Immature natural killer cell (primary cell): ENCODE measurements around the gene ACP3. TPM values are rescaled to one million over a fixed set of nuclear protein-coding genes. Genes with fewer than 3 reads are reported as not detected.
A peak's percentile ranks its signal among the peaks of the same experiment; 100 is the strongest.

Source experiments
- DNase-seq, 3 donors: peaks; one replicate each; pipeline ENCODE4 v3.0.0; 2022; ENCODE audit warnings: mixed read lengths in 1 of 3
- H3K27ac Mint-ChIP-seq, 6 donors: one replicate each; pipeline ENCODE4 v1.8.0; 2020; ENCODE audit warnings: mixed read lengths in 6 of 6, mild to moderate bottlenecking in 5 of 6, inconsistent platforms in 4 of 6, moderate library complexity in 3 of 6
- H3K27me3 Mint-ChIP-seq, 3 donors: one replicate each; pipeline ENCODE4 v1.8.0; 2020 to 2021; ENCODE audit warnings: low read depth in 3 of 3, mild to moderate bottlenecking in 3 of 3, mixed read lengths in 3 of 3, moderate library complexity in 3 of 3, inconsistent platforms in 1 of 3
- H3K36me3 Mint-ChIP-seq, 3 donors: one replicate each; pipeline ENCODE4 v1.8.0; 2020; ENCODE audit warnings: mixed read lengths in 3 of 3, inconsistent platforms in 2 of 3, mild to moderate bottlenecking in 2 of 3
- H3K4me1 Mint-ChIP-seq, 2 donors: one replicate each; pipeline ENCODE4 v1.8.0; 2020; ENCODE audit warnings: inconsistent platforms in 2 of 2, mild to moderate bottlenecking in 2 of 2, mixed read lengths in 2 of 2, moderate library complexity in 1 of 2
- H3K4me3 Mint-ChIP-seq, 5 donors: one replicate each; pipeline ENCODE4 v1.8.0; 2020; ENCODE audit warnings: mild to moderate bottlenecking in 5 of 5, mixed read lengths in 5 of 5, inconsistent platforms in 3 of 5, moderate library complexity in 3 of 5
- H3K9me3 Mint-ChIP-seq, 6 donors: one replicate each; pipeline ENCODE4 v1.8.0; 2020; ENCODE audit warnings: mild to moderate bottlenecking in 6 of 6, mixed read lengths in 6 of 6, inconsistent platforms in 4 of 6, moderate library complexity in 3 of 6
- polyA plus RNA-seq, 3 donors: library from polyadenylated mRNA; unstranded; fragments of 300-500 nt; fragmentation: Illumina TruSeq; gene quantifications; one replicate each; pipeline ENCODE4 v1.2.3, GENCODE V29; 2021

ACP3 gene
- polyA plus RNA-seq: 1 to 10 TPM in 2 of 3 donors, under 1 TPM in 1; 0.26 to 4.8 (median 1.4) TPM

GRCh38 chr3:132317229-132317948 lies at the start of gene ACP3:
Gene ACP3 (plus strand): TSS chr3:132317407. CDS start chr3:132317457, 50 bp downstream.
- no peaks in the 10 kb centered on the region for H3K9me3 Mint-ChIP-seq
- H3K4me3 Mint-ChIP-seq: no peak within 1 kb of the TSS
- no peaks in the 10 kb centered on the region for H3K4me1 Mint-ChIP-seq
- no peak within 1 kb of the TSS for H3K27ac Mint-ChIP-seq
- H3K36me3 Mint-ChIP-seq: no peaks in the 10 kb centered on the region
- no peak for DNase-seq
- H3K27me3 Mint-ChIP-seq: peaks cover 4 to 9% (median 9%) of the 10 kb centered on the region in 3 donors

GRCh38 chr3:132268956-132269355 lies 48.3 kb upstream of the ACP3 start:
- H3K27ac Mint-ChIP-seq: no peak overlapping the region

GRCh38 chr3:132273036-132273435 lies 44.2 kb upstream of the ACP3 start:
- peaks cover 0 to 15% (median 7%) of the 10 kb centered on the region in 6 donors for H3K9me3 Mint-ChIP-seq
- H3K4me1 Mint-ChIP-seq: no peaks in the 10 kb centered on the region
- H3K4me3 Mint-ChIP-seq: no peak overlapping the region
- H3K27me3 Mint-ChIP-seq: peaks cover 2 to 3% (median 2%) of the 10 kb centered on the region in 3 donors
- DNase-seq: no peak
- no peak overlapping the region for H3K27ac Mint-ChIP-seq
- H3K36me3 Mint-ChIP-seq: no peaks in the 10 kb centered on the region

More at GRCh38 chr3:132268956-132269355, 48.3 kb upstream of the ACP3 start:
- no peaks in the 10 kb centered on the region for H3K4me1 Mint-ChIP-seq
- H3K9me3 Mint-ChIP-seq: peaks cover 0 to 2% (median 0%) of the 10 kb centered on the region in 6 donors
- no peaks in the 10 kb centered on the region for H3K36me3 Mint-ChIP-seq
- no peak overlapping the region for H3K4me3 Mint-ChIP-seq
- peaks cover 0 to 3% (median 2%) of the 10 kb centered on the region in 3 donors for H3K27me3 Mint-ChIP-seq
- no peak for DNase-seq

GRCh38 chr3:132276228-132276906 lies 40.8 kb upstream of the ACP3 start:
- DNase-seq: no peak
- peaks cover 0 to 3% (median 2%) of the 10 kb centered on the region in 3 donors for H3K27me3 Mint-ChIP-seq
- no peaks in the 10 kb centered on the region for H3K4me1 Mint-ChIP-seq
- peaks cover 0 to 17% (median 8%) of the 10 kb centered on the region in 6 donors for H3K9me3 Mint-ChIP-seq
- H3K36me3 Mint-ChIP-seq: no peaks in the 10 kb centered on the region
- no peak overlapping the region for H3K27ac Mint-ChIP-seq
- no peak overlapping the region for H3K4me3 Mint-ChIP-seq

- Mint-ChIP-seq H3K9me3 (peaks cover 0 to 17% (median 8%) of the 10 kb centered on the region in 6 donors), H3K36me3 (no peaks in the 10 kb centered on the region), H3K4me3 (no peak overlapping the region), H3K4me1 (no peaks in the 10 kb centered on the region), H3K27ac (no peak overlapping the region), H3K27me3 (peaks cover 0 to 4% (median 0%) of the 10 kb centered on the region in 3 donors)
- DNase-seq: no peak
Observed at GRCh38 chr3:132279030-132279429, 38.2 kb upstream of the ACP3 start.

GRCh38 chr3:132283440-132283839 lies 33.8 kb upstream of the ACP3 start:
- peak overlapping the region in 1 of 6 donors; percentile 26 for H3K27ac Mint-ChIP-seq
- H3K9me3 Mint-ChIP-seq: peaks cover 0 to 2% (median 0%) of the 10 kb centered on the region in 6 donors
- no peaks in the 10 kb centered on the region for H3K4me1 Mint-ChIP-seq
- no peak for DNase-seq
- H3K4me3 Mint-ChIP-seq: no peak overlapping the region
- H3K27me3 Mint-ChIP-seq: peaks cover 0 to 4% (median 0%) of the 10 kb centered on the region in 3 donors
- H3K36me3 Mint-ChIP-seq: no peaks in the 10 kb centered on the region

GRCh38 chr3:132283916-132284405 lies 33.2 kb upstream of the ACP3 start:
- no peak overlapping the region for H3K27ac Mint-ChIP-seq
- peaks cover 0 to 2% (median 0%) of the 10 kb centered on the region in 6 donors for H3K9me3 Mint-ChIP-seq
- peaks cover 0 to 4% (median 0%) of the 10 kb centered on the region in 3 donors for H3K27me3 Mint-ChIP-seq
- H3K4me3 Mint-ChIP-seq: no peak overlapping the region
- no peaks in the 10 kb centered on the region for H3K36me3 Mint-ChIP-seq
- no peak for DNase-seq
- H3K4me1 Mint-ChIP-seq: no peaks in the 10 kb centered on the region

GRCh38 chr3:132284781-132285619 lies 32.2 kb upstream of the ACP3 start:
- H3K27me3 Mint-ChIP-seq: peaks cover 0 to 4% (median 2%) of the 10 kb centered on the region in 3 donors
- H3K9me3 Mint-ChIP-seq: peaks cover 0 to 2% (median under 1%) of the 10 kb centered on the region in 6 donors
- H3K27ac Mint-ChIP-seq: no peak overlapping the region
- H3K4me3 Mint-ChIP-seq: no peak overlapping the region
- H3K4me1 Mint-ChIP-seq: no peaks in the 10 kb centered on the region
- no peaks in the 10 kb centered on the region for H3K36me3 Mint-ChIP-seq
- DNase-seq: no peak

GRCh38 chr3:132285620-132285945 lies 31.6 kb upstream of the ACP3 start:
- Mint-ChIP-seq H3K27me3 (peaks cover 0 to 4% (median 2%) of the 10 kb centered on the region in 3 donors), H3K9me3 (peaks cover 0 to 2% (median under 1%) of the 10 kb centered on the region in 6 donors), H3K4me3 (no peak overlapping the region), H3K36me3 (no peaks in the 10 kb centered on the region), H3K4me1 (no peaks in the 10 kb centered on the region), H3K27ac (no peak overlapping the region)
- no peak for DNase-seq

- H3K27ac Mint-ChIP-seq: no peak overlapping the region
- peaks cover 0 to 4% (median 2%) of the 10 kb centered on the region in 3 donors for H3K27me3 Mint-ChIP-seq
- peaks cover 0 to 3% of the 10 kb centered on the region in 2 donors for H3K4me1 Mint-ChIP-seq
- no peak overlapping the region for H3K4me3 Mint-ChIP-seq
- no peaks in the 10 kb centered on the region for H3K36me3 Mint-ChIP-seq
- H3K9me3 Mint-ChIP-seq: peaks cover 0 to 2% (median under 1%) of the 10 kb centered on the region in 6 donors
- no peak for DNase-seq
Observed at GRCh38 chr3:132286035-132286434, 31.2 kb upstream of the ACP3 start.

GRCh38 chr3:132288357-132288756 lies 28.9 kb upstream of the ACP3 start:
- Mint-ChIP-seq H3K4me3 (no peak overlapping the region), H3K9me3 (peaks cover 0 to 2% (median under 1%) of the 10 kb centered on the region in 6 donors), H3K27ac (no peak overlapping the region), H3K36me3 (no peaks in the 10 kb centered on the region), H3K4me1 (peaks cover 0 to 3% of the 10 kb centered on the region in 2 donors), H3K27me3 (peaks cover 1 to 5% (median 2%) of the 10 kb centered on the region in 3 donors)
- DNase-seq: no peak

GRCh38 chr3:132289316-132289715 lies 27.9 kb upstream of the ACP3 start:
- Mint-ChIP-seq H3K27me3 (peaks cover 2 to 5% (median 3%) of the 10 kb centered on the region in 3 donors), H3K4me1 (peaks cover 0 to 3% of the 10 kb centered on the region in 2 donors), H3K9me3 (peaks cover 0 to 2% (median under 1%) of the 10 kb centered on the region in 6 donors)

GRCh38 chr3:132290833-132291232 lies 26.4 kb upstream of the ACP3 start:
- H3K4me1 Mint-ChIP-seq: peaks cover 0 to 3% of the 10 kb centered on the region in 2 donors
- no peak overlapping the region for H3K27ac Mint-ChIP-seq
- no peak for DNase-seq
- H3K9me3 Mint-ChIP-seq: peaks cover 0 to 2% (median under 1%) of the 10 kb centered on the region in 6 donors
- H3K27me3 Mint-ChIP-seq: peaks cover 2 to 6% (median 3%) of the 10 kb centered on the region in 3 donors
- no peaks in the 10 kb centered on the region for H3K36me3 Mint-ChIP-seq
- no peak overlapping the region for H3K4me3 Mint-ChIP-seq

More at GRCh38 chr3:132289316-132289715, 27.9 kb upstream of the ACP3 start:
- H3K36me3 Mint-ChIP-seq: no peaks in the 10 kb centered on the region
- no peak overlapping the region for H3K27ac Mint-ChIP-seq
- DNase-seq: no peak
- H3K4me3 Mint-ChIP-seq: no peak overlapping the region
